WTC11 (cell line): ENCODE measurements around the gene BLM. TPM values are rescaled to one million over a fixed set of nuclear protein-coding genes. Genes with fewer than 3 reads are reported as not detected.

Experiments
- ATAC-seq: fragments of 200-7000 bp; cut with Tn5 transposase; 2 replicates; pipeline ENCODE4 v1.10.0; 2021; ENCODE audit warnings: mild to moderate bottlenecking, moderate library complexity
- CTCF ChIA-PET: fragments of 300-600 bp; sonication (Branson Sonifier 250); formaldehyde crosslinking; loops from one replicate; lab custom pipeline; 2021; ENCODE audit warnings: antibody characterized with exemption; lab: Charles Lee
- POLR2A ChIA-PET: fragments of 350-600 bp; sonication (Branson Sonifier 250); formaldehyde crosslinking; loops from one replicate; lab custom pipeline; 2021; ENCODE audit warnings: antibody characterized with exemption; lab: Charles Lee
- DNase-seq: peaks from one replicate; pipeline ENCODE4 v3.0.0; 2021; ENCODE audit warnings: low spot score
- H3K27ac Mint-ChIP-seq: 2 replicates; pipeline ENCODE4 v1.8.0; 2021; ENCODE audit warnings: mixed read lengths
- H3K27me3 Mint-ChIP-seq: 2 replicates; pipeline ENCODE4 v1.8.0; 2021; ENCODE audit warnings: low read depth, mild to moderate bottlenecking, moderate library complexity, mixed read lengths
- H3K36me3 Mint-ChIP-seq: 2 replicates; pipeline ENCODE4 v1.8.0; 2021; ENCODE audit warnings: mixed read lengths
- H3K4me1 Mint-ChIP-seq: 2 replicates; pipeline ENCODE4 v1.8.0; 2022; ENCODE audit warnings: mixed read lengths
- H3K4me3 Mint-ChIP-seq: 2 replicates; pipeline ENCODE4 v1.8.0; 2021; ENCODE audit warnings: mild to moderate bottlenecking, moderate library complexity, mixed read lengths
- H3K9me3 Mint-ChIP-seq: 2 replicates; pipeline ENCODE4 v1.8.0; 2021; ENCODE audit warnings: mixed read lengths
- ATF6 ChIP-seq: sonication (generic); formaldehyde crosslinking; IDR thresholded peaks from 2 replicates; pipeline ENCODE4 v1.8.1; 2023; ENCODE audit warnings: mild to moderate bottlenecking, missing genetic modification reagents
- CDX4 ChIP-seq: fragments of 250-450 bp; sonication (Bioruptor Pico); IDR thresholded peaks from 2 replicates; pipeline ENCODE4 v1.9.0; 2021; ENCODE audit warnings: moderate library complexity, mild to moderate bottlenecking, inconsistent platforms, borderline replicate concordance
- CTCF ChIP-seq: fragments of 200-600 bp; IDR thresholded peaks from 2 replicates; pipeline ENCODE4 v1.8.0; 2022; ENCODE audit warnings: antibody characterized with exemption
- E2F1 ChIP-seq: sonication (generic); formaldehyde crosslinking; IDR thresholded peaks from 2 replicates; pipeline ENCODE4 v1.8.0; 2022; ENCODE audit warnings: mild to moderate bottlenecking, missing genetic modification reagents
- ELF4 ChIP-seq: sonication (generic); formaldehyde crosslinking; IDR thresholded peaks from 2 replicates; pipeline ENCODE4 v1.8.1; 2022; ENCODE audit warnings: low read depth, mild to moderate bottlenecking, moderate library complexity, missing genetic modification reagents
- FOXJ3 ChIP-seq: sonication (generic); formaldehyde crosslinking; IDR thresholded peaks from 2 replicates; pipeline ENCODE4 v1.9.0; 2021; ENCODE audit warnings: missing genetic modification reagents, mild to moderate bottlenecking, borderline replicate concordance
- FOXK1 ChIP-seq: sonication (generic); formaldehyde crosslinking; IDR thresholded peaks from 2 replicates; pipeline ENCODE4 v1.8.0; 2022; ENCODE audit warnings: mild to moderate bottlenecking, moderate library complexity, missing genetic modification reagents
- GTF2I ChIP-seq: fragments of 250-450 bp; sonication (Bioruptor Pico); conservative IDR thresholded peaks from 2 replicates; pipeline ENCODE4 v1.4.0; 2021; ENCODE audit warnings: mild to moderate bottlenecking
- HMGXB4 ChIP-seq: sonication (generic); formaldehyde crosslinking; IDR thresholded peaks from 2 replicates; pipeline ENCODE4 v1.8.1; 2023; ENCODE audit warnings: mild to moderate bottlenecking, moderate library complexity, missing genetic modification reagents
- MAX ChIP-seq: sonication (generic); formaldehyde crosslinking; IDR thresholded peaks from 2 replicates; pipeline ENCODE4 v1.8.0; 2022; ENCODE audit warnings: mild to moderate bottlenecking, missing genetic modification reagents
- MXD4 ChIP-seq: fragments of 250-450 bp; sonication (Bioruptor Pico); IDR thresholded peaks from 2 replicates; pipeline ENCODE4 v1.8.0; 2021; ENCODE audit warnings: mild to moderate bottlenecking, moderate library complexity, borderline replicate concordance
- MYBL2 ChIP-seq: sonication (generic); formaldehyde crosslinking; IDR thresholded peaks from 2 replicates; pipeline ENCODE4 v1.8.1; 2023; ENCODE audit warnings: mild to moderate bottlenecking, moderate library complexity, missing genetic modification reagents
- NFYB ChIP-seq: sonication (generic); formaldehyde crosslinking; conservative IDR thresholded peaks from 2 replicates; pipeline ENCODE4 v1.8.0; 2022; ENCODE audit warnings: low read depth, missing genetic modification reagents
- NR3C1 ChIP-seq: sonication (generic); formaldehyde crosslinking; conservative IDR thresholded peaks from 2 replicates; pipeline ENCODE4 v1.8.1; 2023; ENCODE audit warnings: low read depth, mild to moderate bottlenecking, missing genetic modification reagents
- PRRX2 ChIP-seq: fragments of 250-450 bp; sonication (Bioruptor Pico); IDR thresholded peaks from 2 replicates; pipeline ENCODE4 v1.8.0; 2021; ENCODE audit warnings: mild to moderate bottlenecking
- RELA ChIP-seq: sonication (generic); formaldehyde crosslinking; IDR thresholded peaks from 2 replicates; pipeline ENCODE4 v1.8.1; 2022; ENCODE audit warnings: missing genetic modification reagents, mild to moderate bottlenecking, borderline replicate concordance
- RORB ChIP-seq: fragments of 250-450 bp; sonication (Bioruptor Pico); IDR thresholded peaks from 2 replicates; pipeline ENCODE4 v1.9.0; 2021; ENCODE audit warnings: mild to moderate bottlenecking
- SMAD3 ChIP-seq: sonication (generic); formaldehyde crosslinking; IDR thresholded peaks from 2 replicates; pipeline ENCODE4 v1.8.0; 2022; ENCODE audit warnings: missing genetic modification reagents, mild to moderate bottlenecking, borderline replicate concordance
- SMAD4 ChIP-seq: sonication (generic); formaldehyde crosslinking; IDR thresholded peaks from 2 replicates; pipeline ENCODE4 v1.8.0; 2022; ENCODE audit warnings: mild to moderate bottlenecking, missing genetic modification reagents
- STAT6 ChIP-seq: sonication (generic); formaldehyde crosslinking; conservative IDR thresholded peaks from 2 replicates; pipeline ENCODE4 v1.8.1; 2023; ENCODE audit warnings: mild to moderate bottlenecking, low read depth, missing genetic modification reagents, moderate library complexity
- TEAD4 ChIP-seq: sonication (generic); formaldehyde crosslinking; IDR thresholded peaks from 2 replicates; pipeline ENCODE4 v1.8.0; 2022; ENCODE audit warnings: mild to moderate bottlenecking, missing genetic modification reagents
- USF2 ChIP-seq: sonication (generic); formaldehyde crosslinking; IDR thresholded peaks from 2 replicates; pipeline ENCODE4 v1.8.1; 2023; ENCODE audit warnings: mild to moderate bottlenecking, missing genetic modification reagents, moderate library complexity
- ZMAT4 ChIP-seq: fragments of 250-450 bp; sonication (Bioruptor Pico); IDR thresholded peaks from 2 replicates; pipeline ENCODE4 v1.9.0; 2021; ENCODE audit warnings: mild to moderate bottlenecking
- ZNF121 ChIP-seq: sonication (generic); formaldehyde crosslinking; IDR thresholded peaks from 2 replicates; pipeline ENCODE4 v1.8.0; 2023; ENCODE audit warnings: missing genetic modification reagents
- ZNF396 ChIP-seq: fragments of 250-450 bp; sonication (Bioruptor Pico); IDR thresholded peaks from 2 replicates; pipeline ENCODE4 v1.8.0; 2021; ENCODE audit warnings: mild to moderate bottlenecking, moderate library complexity, borderline replicate concordance
- total RNA-seq: library from RNA; stranded (reverse); gene quantifications from 3 replicates; pipeline ENCODE4 v1.2.3, GENCODE V29; 2021

The BLM gene
- total RNA-seq, 1 experiment from 2014 or later, result 40.5 TPM

- Mint-ChIP-seq H3K4me3 (no peak overlapping the region), H3K4me1 (no peaks in the 10 kb centered on the region), H3K36me3 (no peaks in the 10 kb centered on the region), H3K27me3 (no peaks in the 10 kb centered on the region), H3K27ac (peak overlapping the region; percentile 70; the same call in 1 of the 2 replicates), H3K9me3 (peaks cover 10% of the 10 kb centered on the region; the same call in 1 of the 2 replicates)
- ChIA-PET CTCF (interaction anchor here (0.6 to 1.1 kb wide), 3 partner anchors 34 to 891 kb away, joined by 3 to 4 read pairs (median 4); no protein-coding TSS in a partner anchor), POLR2A (no interaction called here)
- DNase-seq (no peak), ATAC-seq (no peak)
- no peak for TF ChIP-seq SMAD4 (CRISPR knock-in tag)
- TF ChIP-seq CDX4, result no peak
- TF ChIP-seq E2F1, result no peak
- TF ChIP-seq ZNF396 (CRISPR knock-in tag), result no peak
- no peak for TF ChIP-seq ZNF121 (CRISPR knock-in tag)
- no peak for TF ChIP-seq RORB (CRISPR knock-in tag)
- no peak for TF ChIP-seq USF2 (CRISPR knock-in tag)
- no peak for TF ChIP-seq ZMAT4 (CRISPR knock-in tag)
- no peak for TF ChIP-seq GTF2I (CRISPR knock-in tag)
- no peak for TF ChIP-seq TEAD4
- no peak for TF ChIP-seq FOXK1
- no peak for TF ChIP-seq NR3C1 (CRISPR knock-in tag)
Observed at GRCh38 chr15:90851940-90852339, 134.8 kb downstream of the BLM start.

GRCh38 chr15:90855139-90855538, 138.0 kb downstream of the BLM start:
- Mint-ChIP-seq H3K4me3 (no peak overlapping the region), H3K36me3 (no peaks in the 10 kb centered on the region), H3K27ac (no peak overlapping the region)
- no peak for TF ChIP-seq PRRX2 (CRISPR knock-in tag)
- TF ChIP-seq NFYB, result no peak
- TF ChIP-seq HMGXB4, result no peak
- no peak for TF ChIP-seq MYBL2 (CRISPR knock-in tag)
- TF ChIP-seq CTCF, result no peak
- no peak for TF ChIP-seq SMAD3 (CRISPR knock-in tag)
- TF ChIP-seq RELA (CRISPR knock-in tag), result no peak
- no peak for TF ChIP-seq MAX
- TF ChIP-seq ATF6 (CRISPR knock-in tag), result no peak
- TF ChIP-seq ELF4, result no peak
- TF ChIP-seq MXD4 (CRISPR knock-in tag), result no peak
- TF ChIP-seq STAT6 (CRISPR knock-in tag), result no peak
- no peak for TF ChIP-seq RORB (CRISPR knock-in tag)
- no peak for TF ChIP-seq FOXJ3 (CRISPR knock-in tag)
- TF ChIP-seq, all 79 proteins: peak for 0
- CTCF ChIA-PET, result no interaction called here
- Mint-ChIP-seq H3K27me3 (no peaks in the 10 kb centered on the region), H3K9me3 (peaks cover 10% of the 10 kb centered on the region; the same call in 1 of the 2 replicates), H3K4me1 (peaks cover 12% of the 10 kb centered on the region)
- POLR2A ChIA-PET, result interaction anchor here (0.6 kb wide), 1 partner anchor 45 kb away, joined by 7 read pairs; no protein-coding TSS in a partner anchor
- DNase-seq (no peak), ATAC-seq (no peak)
